Activated T-helper 2 cell treated with anti-CD3 and anti-CD28 coated beads, Interferon-gamma antibody, Interleukin-2, Interleukin-4, amounts not matched to agents 10 μg/mL and 5 μg/mL and 100 μg/mL, durations not matched to agents 14 hours and 24 hours and 36 hours (primary cell): ENCODE measurements around the gene PRR5L. TPM values are rescaled to one million over a fixed set of nuclear protein-coding genes. Genes with fewer than 3 reads are reported as not detected.

Source experiments
- DNase-seq: peaks from one replicate; pipeline ENCODE4 v3.0.0; 2021; ENCODE audit warnings: low spot score
- H3K27ac Mint-ChIP-seq: one replicate; pipeline ENCODE4 v1.8.0; 2021; ENCODE audit warnings: mixed read lengths
- H3K27me3 Mint-ChIP-seq: one replicate; pipeline ENCODE4 v1.8.0; 2021; ENCODE audit warnings: low read depth, mixed read lengths
- H3K36me3 Mint-ChIP-seq: one replicate; pipeline ENCODE4 v1.8.0; 2021; ENCODE audit warnings: low read depth, mixed read lengths
- H3K4me1 Mint-ChIP-seq: one replicate; pipeline ENCODE4 v1.8.0; 2021; ENCODE audit warnings: low read depth, mixed read lengths
- H3K4me3 Mint-ChIP-seq: one replicate; pipeline ENCODE4 v1.8.0; 2021; ENCODE audit warnings: low read depth, mild to moderate bottlenecking, moderate library complexity, mixed read lengths
- H3K9me3 Mint-ChIP-seq: one replicate; pipeline ENCODE4 v1.8.0; 2021; ENCODE audit warnings: mixed read lengths
- intact Hi-C: fragments of 100-400 bp; cut with micrococcal nuclease; formaldehyde crosslinking; loops from one replicate; pipeline ENCODE4 v1.15.1; 2023
- total RNA-seq: library from RNA; stranded (reverse); gene quantifications from 2 replicates; pipeline ENCODE4 v1.2.3, GENCODE V29; 2022

Gene PRR5L
- total RNA-seq, 1 donor from 2014 or later: 23.4 TPM

DNA sequence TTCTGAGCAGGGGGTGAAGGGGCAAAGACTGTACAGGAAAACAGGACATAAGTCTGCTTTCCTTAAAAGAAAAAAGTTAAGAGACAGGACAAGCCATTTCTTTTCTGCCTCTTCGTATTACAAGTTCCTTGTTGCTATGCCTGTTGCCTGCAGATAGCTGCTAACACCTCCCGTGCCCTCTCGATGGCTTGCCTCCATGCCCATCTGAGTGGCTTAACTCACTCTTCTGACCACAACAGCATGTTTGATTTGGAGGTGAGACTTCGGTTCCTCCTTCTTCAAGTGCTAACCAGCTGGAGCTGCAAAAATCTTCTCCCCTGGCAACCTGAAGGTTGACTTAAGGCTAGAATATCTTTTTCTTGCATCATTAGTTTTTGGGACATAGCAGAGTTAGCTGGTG, 103.1 kb downstream of the PRR5L start:
- no peaks in the 10 kb centered on the region for H3K27me3 Mint-ChIP-seq
- no peak overlapping the region for H3K4me3 Mint-ChIP-seq
- H3K4me1 Mint-ChIP-seq: peaks cover 32% of the 10 kb centered on the region
- no peaks in the 10 kb centered on the region for H3K9me3 Mint-ChIP-seq
- DNase-seq: no peak
- H3K27ac Mint-ChIP-seq: no peak overlapping the region
- intact Hi-C loops: no loop called here
- peaks cover 41% of the 10 kb centered on the region for H3K36me3 Mint-ChIP-seq

- Mint-ChIP-seq H3K4me3 (no peak overlapping the region), H3K36me3 (peaks cover 36% of the 10 kb centered on the region), H3K27me3 (no peaks in the 10 kb centered on the region), H3K4me1 (peaks cover 26% of the 10 kb centered on the region), H3K27ac (no peak overlapping the region), H3K9me3 (no peaks in the 10 kb centered on the region)
- no peak for DNase-seq
- intact Hi-C loops: no loop called here
Observed at GRCh38 chr11:36399745-36400144, 103.7 kb downstream of the PRR5L start.

DNA sequence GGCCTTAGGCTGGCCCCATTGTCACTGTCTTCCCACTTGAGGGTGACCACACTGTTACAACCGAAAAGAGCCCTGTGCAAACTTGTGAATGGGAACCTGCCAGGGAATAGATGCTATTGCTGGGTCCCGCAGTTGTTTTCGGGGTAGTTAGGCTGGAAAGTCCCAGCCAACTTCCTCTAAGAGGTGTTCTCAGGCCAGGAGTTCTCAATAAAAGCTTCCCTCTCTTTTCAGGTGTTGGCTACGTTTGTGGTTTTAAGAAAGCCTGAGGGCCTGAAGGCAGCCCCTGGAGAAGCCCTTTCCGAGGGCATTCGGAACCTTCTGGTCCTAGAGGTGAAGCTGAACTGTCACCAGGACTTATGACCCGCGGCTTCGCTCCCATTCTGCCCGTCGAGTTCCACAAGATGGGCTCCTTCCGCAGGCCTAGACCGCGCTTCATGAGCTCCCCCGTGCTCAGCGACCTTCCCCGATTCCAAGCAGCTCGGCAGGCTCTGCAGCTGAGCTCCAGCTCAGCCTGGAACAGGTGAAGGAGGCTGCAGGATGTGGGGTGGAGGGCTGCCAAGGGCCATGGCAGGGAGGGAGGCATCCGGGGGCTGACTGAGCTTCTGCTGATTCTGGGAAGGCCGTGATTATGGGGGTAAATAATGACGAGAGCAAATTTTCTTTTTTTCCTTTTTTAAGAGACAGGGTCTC, 104.8 kb downstream of the PRR5L start:
- no peaks in the 10 kb centered on the region for H3K27me3 Mint-ChIP-seq
- DNase-seq: no peak
- peaks cover 23% of the 10 kb centered on the region for H3K4me1 Mint-ChIP-seq
- H3K9me3 Mint-ChIP-seq: no peaks in the 10 kb centered on the region
- H3K4me3 Mint-ChIP-seq: peak overlapping the region; percentile 17
- H3K27ac Mint-ChIP-seq: no peak overlapping the region
- H3K36me3 Mint-ChIP-seq: peaks cover 36% of the 10 kb centered on the region
- intact Hi-C loops: no loop called here

GRCh38 chr11:36402568-36403170, 106.6 kb downstream of the PRR5L start:
- intact Hi-C loops: no loop called here
- Mint-ChIP-seq H3K4me3 (no peak overlapping the region), H3K27ac (no peak overlapping the region), H3K27me3 (no peaks in the 10 kb centered on the region), H3K36me3 (peaks cover 42% of the 10 kb centered on the region), H3K9me3 (no peaks in the 10 kb centered on the region), H3K4me1 (peaks cover 31% of the 10 kb centered on the region)
- no peak for DNase-seq

DNA sequence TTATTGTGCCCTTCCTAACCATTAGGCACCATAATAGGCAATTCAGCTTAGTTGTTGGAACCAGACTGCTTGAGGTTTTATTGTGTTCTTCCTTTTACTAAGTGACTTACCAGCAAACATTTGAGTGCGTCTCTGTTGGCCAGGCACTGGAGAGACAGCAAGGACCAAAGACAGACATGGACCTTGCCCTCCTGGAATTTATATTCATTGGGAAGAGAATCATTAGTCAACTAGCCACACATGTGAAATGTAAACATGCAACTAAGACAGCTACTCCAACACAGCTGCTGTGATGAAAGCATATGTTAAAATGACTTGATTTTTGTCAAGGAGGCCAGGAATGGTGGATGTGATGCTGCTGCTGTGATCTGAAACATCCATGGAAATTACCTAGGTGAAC, 107.6 kb downstream of the PRR5L start:
- H3K27ac Mint-ChIP-seq: no peak overlapping the region
- peaks cover 39% of the 10 kb centered on the region for H3K36me3 Mint-ChIP-seq
- no peaks in the 10 kb centered on the region for H3K9me3 Mint-ChIP-seq
- H3K4me1 Mint-ChIP-seq: peaks cover 38% of the 10 kb centered on the region
- no peak for DNase-seq
- no peaks in the 10 kb centered on the region for H3K27me3 Mint-ChIP-seq
- intact Hi-C loops: no loop called here
- no peak overlapping the region for H3K4me3 Mint-ChIP-seq

DNA sequence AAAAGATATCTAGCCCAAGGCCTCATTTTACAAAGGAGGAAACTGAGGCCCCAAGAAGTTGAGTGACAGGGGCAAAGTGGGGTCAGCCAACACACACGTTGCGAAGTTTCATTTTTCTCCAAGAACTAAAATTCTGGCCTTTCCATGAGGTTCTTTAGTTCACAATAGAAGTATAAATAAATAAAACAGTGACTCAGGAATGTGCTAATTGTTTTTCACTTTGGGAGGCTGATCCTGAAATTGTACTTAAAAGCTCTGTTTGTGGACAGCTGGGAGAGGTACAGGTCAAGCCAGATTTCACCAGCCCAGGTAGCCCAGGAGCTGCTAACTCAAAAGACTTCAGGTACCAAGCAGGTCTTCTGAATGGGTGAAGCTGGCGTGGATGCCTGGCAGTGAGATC, 108.7 kb downstream of the PRR5L start:
- Mint-ChIP-seq H3K27me3 (no peaks in the 10 kb centered on the region), H3K36me3 (peaks cover 32% of the 10 kb centered on the region), H3K9me3 (no peaks in the 10 kb centered on the region), H3K4me1 (peaks cover 44% of the 10 kb centered on the region), H3K27ac (no peak overlapping the region), H3K4me3 (no peak overlapping the region)
- intact Hi-C loops: no loop called here
- DNase-seq: no peak

DNA sequence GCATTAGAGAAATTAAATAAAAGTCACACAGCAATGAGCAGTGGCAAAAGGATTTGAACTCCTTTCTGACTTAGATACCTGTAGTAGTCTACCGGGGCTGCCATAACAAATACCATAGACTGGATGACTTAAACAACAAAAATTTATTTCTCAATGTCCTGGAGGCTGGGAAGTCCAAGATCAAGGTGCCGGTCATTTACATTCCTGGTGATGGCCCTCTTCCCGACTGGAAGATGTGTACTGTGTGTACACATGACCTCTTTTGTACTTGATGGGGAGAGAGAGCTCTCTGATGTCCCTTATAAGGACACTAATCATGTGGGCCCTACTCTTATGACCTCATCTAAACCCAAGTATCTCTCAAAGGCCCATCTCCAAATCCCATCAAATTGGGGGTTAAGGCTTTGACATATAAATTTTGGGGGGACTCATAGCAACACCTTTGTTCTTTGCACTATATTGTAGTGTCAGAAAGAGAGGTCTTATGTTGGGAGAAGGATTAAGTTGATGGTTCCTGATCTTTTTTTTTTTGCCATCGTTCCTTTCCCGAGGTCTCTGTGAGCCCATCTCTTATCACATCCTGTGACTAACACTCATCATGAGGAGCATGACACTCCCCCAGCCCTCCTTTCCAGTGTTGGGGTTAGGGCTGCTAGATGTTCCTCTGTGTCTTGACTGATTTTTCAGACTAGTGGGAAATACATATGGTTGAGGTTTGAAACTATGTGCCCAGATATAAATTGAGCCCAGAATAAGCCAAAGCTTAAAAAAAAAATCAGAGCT, 109.7 kb downstream of the PRR5L start:
- peaks cover 46% of the 10 kb centered on the region for H3K4me1 Mint-ChIP-seq
- no peak overlapping the region for H3K27ac Mint-ChIP-seq
- H3K27me3 Mint-ChIP-seq: no peaks in the 10 kb centered on the region
- H3K9me3 Mint-ChIP-seq: no peaks in the 10 kb centered on the region
- intact Hi-C loops: no loop called here
- peaks cover 33% of the 10 kb centered on the region for H3K36me3 Mint-ChIP-seq
- no peak overlapping the region for H3K4me3 Mint-ChIP-seq
- no peak for DNase-seq

DNA sequence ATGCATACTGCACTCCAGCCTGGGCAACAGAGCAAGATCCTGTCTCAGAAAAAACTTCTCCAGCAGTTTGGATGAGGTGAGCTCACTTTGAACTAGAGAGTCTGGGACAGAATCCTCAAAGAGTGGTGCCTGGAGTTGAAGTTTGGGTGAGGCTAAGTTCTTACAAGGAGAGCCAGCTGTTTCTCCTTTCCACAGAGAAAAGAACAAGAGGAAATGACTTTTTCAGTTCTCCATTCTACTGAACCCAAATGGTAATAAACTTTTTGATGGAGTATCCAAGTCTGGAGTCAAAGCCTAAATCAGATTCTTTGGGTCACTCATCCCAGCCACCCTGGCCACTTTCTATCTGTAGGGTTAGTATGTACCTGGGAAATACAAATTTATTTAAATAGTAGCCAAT, 111.3 kb downstream of the PRR5L start:
- Mint-ChIP-seq H3K36me3 (peaks cover 36% of the 10 kb centered on the region), H3K27ac (no peak overlapping the region), H3K27me3 (no peaks in the 10 kb centered on the region), H3K4me3 (no peak overlapping the region), H3K4me1 (peaks cover 56% of the 10 kb centered on the region), H3K9me3 (no peaks in the 10 kb centered on the region)
- intact Hi-C loops: no loop called here
- no peak for DNase-seq

DNA sequence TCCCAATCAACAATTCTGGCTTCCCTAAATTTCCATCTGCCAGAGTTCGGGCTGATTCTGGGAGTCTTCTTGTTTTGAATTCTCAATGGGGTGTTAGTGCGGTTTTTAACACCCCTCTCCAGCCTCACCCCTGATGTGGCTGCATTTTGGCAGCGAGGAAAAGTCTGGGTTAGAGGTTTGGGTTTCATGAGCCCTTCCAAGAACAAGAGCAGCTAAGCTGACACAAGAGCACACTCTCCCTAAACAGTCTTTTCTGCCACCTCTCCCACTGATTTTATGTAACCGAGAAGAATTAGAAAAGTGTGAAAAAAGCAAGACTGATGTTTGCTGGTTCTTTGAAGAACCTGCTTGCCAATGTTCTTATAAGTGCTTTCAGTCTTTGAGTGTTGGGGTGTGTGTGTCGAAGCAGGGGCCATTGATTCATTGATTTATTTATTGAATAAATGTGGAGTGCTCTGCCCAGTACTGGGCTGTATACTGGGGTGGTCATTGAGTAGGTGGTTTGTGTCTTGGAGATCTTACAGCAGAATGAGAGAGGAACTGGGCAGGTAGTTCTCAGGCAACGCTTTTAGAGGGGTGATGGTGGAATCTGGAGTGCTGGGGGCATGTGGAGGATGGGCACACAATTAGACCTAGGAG, 112.5 kb downstream of the PRR5L start:
- H3K4me1 Mint-ChIP-seq: peaks cover 56% of the 10 kb centered on the region
- peaks cover 38% of the 10 kb centered on the region for H3K36me3 Mint-ChIP-seq
- H3K27ac Mint-ChIP-seq: peak overlapping the region; percentile 76
- DNase-seq: no peak
- intact Hi-C loops: loop anchor here (1.0 kb wide), 5 partner anchors 13 to 54 kb away; no protein-coding TSS in a partner anchor
- peak overlapping the region; percentile 18 for H3K4me3 Mint-ChIP-seq
- H3K9me3 Mint-ChIP-seq: no peaks in the 10 kb centered on the region
- no peaks in the 10 kb centered on the region for H3K27me3 Mint-ChIP-seq

DNA sequence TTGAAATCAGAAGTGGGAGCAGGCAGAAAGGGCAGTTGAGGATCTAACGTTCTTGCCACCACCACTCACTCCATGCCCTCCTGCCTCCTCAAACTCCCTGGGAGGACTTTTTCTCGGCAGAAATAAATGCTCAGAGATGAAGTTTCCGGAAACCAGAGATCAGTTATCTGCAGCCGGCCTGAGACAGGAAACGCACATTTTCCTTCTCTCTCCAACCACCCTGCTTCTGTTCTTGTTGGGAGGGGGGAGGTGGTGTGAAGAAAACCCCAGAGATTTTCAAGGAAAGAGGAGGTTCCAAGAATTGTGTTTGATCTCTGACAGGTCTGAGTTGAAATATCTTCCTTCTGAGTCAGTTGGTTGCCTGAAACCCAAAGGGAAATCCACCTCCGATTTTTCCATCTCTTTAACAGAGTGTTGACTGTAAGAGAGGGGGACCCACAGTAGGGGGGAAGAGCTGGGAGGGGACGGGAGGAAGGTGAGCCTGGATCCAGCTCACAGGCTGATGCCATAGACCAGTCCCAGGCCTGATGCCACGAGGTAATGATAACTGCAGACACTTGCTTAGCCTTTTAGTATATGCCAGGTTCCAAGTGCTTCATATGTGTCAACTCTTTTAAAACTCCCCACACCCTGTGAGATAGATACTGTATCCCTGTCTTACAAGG, 113.2 kb downstream of the PRR5L start:
- H3K36me3 Mint-ChIP-seq: peaks cover 34% of the 10 kb centered on the region

DNA sequence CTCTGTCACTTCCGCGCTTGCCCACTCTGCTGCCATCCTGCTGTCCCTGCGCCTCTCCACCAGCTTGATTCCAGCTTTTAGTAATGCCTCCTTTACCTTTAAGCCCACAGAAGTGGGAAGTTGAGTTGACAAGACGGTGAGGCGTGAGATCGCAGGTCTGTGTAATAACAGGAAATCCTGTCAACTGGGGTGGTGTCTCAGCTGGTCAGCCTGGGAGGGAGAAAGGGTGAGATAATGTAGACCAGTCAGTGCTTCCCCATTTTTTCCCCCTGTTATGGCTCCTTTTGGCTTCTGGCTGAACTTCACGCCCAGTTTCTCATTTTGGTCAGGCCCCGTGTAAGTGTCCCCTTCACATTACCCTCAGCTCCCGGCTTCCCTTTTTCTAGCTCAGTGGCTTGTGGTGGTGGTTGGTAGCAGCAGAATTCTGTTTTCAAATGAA, 115.1 kb downstream of the PRR5L start:
- intact Hi-C loops: no loop called here
- peaks cover 55% of the 10 kb centered on the region for H3K4me1 Mint-ChIP-seq
- no peak for DNase-seq
- no peaks in the 10 kb centered on the region for H3K27me3 Mint-ChIP-seq
- peak overlapping the region; percentile 21 for H3K27ac Mint-ChIP-seq
- H3K9me3 Mint-ChIP-seq: no peaks in the 10 kb centered on the region
- peaks cover 31% of the 10 kb centered on the region for H3K36me3 Mint-ChIP-seq
- H3K4me3 Mint-ChIP-seq: no peak overlapping the region

More for the DNA sequence above, 113.2 kb downstream of the PRR5L start:
- peak; percentile 14 for DNase-seq
- Mint-ChIP-seq H3K27ac (peak overlapping the region; percentile 76), H3K27me3 (no peaks in the 10 kb centered on the region), H3K9me3 (no peaks in the 10 kb centered on the region), H3K4me1 (peaks cover 56% of the 10 kb centered on the region), H3K4me3 (peak overlapping the region; percentile 18)
- intact Hi-C loops: loop anchor here (1.0 kb wide), 5 partner anchors 12 to 55 kb away; no protein-coding TSS in a partner anchor

- Mint-ChIP-seq H3K27ac (no peak overlapping the region), H3K27me3 (no peaks in the 10 kb centered on the region), H3K36me3 (peaks cover 35% of the 10 kb centered on the region), H3K9me3 (no peaks in the 10 kb centered on the region), H3K4me1 (peaks cover 61% of the 10 kb centered on the region), H3K4me3 (no peak overlapping the region)
- DNase-seq: no peak
- intact Hi-C loops: no loop called here
Observed at GRCh38 chr11:36412781-36413383, 116.8 kb downstream of the PRR5L start.
